Esophagus squamous epithelium (tissue), 4 donors: ENCODE data around the gene CLPTM1L.
"Not testable (repeated sequence)": the region's sequence is repeated elsewhere in the genome, so short reads cannot be mapped to it uniquely, and the experiment has no call there.

Source experiments
- POLR2A ChIP-seq, 4 donors: fragments of 450-650 bp; IDR thresholded peaks; one replicate each; pipeline ENCODE4 v1.6.1; 2017; ENCODE audit warnings: antibody characterized with exemption in 4 of 4, mild to moderate bottlenecking in 4 of 4, moderate library complexity in 3 of 4
- TF ChIP-seq, protein P1 (sequence below), 6 experiments: fragments of 450-650 bp in 4 of 6; fragments of 200-600 bp in 2 of 6; sonication (generic) in 2 of 6; IDR thresholded peaks; one replicate each; pipeline ENCODE4 v1.5.1; 2016 to 2019; ENCODE audit warnings: antibody characterized with exemption in 6 of 6, mild to moderate bottlenecking in 4 of 6, moderate library complexity in 4 of 6

DNA sequence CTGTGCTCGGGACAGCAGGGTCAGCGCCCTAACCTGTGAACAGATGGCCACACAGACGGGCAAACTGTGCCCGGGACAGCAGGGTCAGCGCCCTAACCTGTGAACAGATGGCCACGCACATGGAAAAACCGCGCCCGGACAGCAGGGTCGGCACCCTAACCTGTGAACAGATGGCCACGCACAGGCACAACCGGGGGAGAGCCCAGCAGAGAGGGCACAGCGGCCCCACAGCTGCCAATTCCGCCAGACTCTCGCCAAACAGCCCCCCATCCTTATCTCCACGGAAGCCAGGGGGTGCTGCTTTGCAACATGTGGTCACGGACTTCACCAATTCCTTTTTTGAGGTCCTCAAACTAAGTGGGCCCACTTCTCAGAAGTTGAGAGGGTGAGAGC, 5.1 kb downstream of the CLPTM1L start:
- TF ChIP-seq, protein P1, sequence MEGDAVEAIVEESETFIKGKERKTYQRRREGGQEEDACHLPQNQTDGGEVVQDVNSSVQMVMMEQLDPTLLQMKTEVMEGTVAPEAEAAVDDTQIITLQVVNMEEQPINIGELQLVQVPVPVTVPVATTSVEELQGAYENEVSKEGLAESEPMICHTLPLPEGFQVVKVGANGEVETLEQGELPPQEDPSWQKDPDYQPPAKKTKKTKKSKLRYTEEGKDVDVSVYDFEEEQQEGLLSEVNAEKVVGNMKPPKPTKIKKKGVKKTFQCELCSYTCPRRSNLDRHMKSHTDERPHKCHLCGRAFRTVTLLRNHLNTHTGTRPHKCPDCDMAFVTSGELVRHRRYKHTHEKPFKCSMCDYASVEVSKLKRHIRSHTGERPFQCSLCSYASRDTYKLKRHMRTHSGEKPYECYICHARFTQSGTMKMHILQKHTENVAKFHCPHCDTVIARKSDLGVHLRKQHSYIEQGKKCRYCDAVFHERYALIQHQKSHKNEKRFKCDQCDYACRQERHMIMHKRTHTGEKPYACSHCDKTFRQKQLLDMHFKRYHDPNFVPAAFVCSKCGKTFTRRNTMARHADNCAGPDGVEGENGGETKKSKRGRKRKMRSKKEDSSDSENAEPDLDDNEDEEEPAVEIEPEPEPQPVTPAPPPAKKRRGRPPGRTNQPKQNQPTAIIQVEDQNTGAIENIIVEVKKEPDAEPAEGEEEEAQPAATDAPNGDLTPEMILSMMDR (IDR thresholded peaks at IDR 0.05): not testable (repeated sequence)
- TF ChIP-seq POLR2A (IDR thresholded peaks at IDR 0.05): not testable (repeated sequence)
